Endothelial cell of umbilical vein (primary cell): ENCODE results near the gene EPHA10. TPM values are rescaled to one million over a fixed set of nuclear protein-coding genes. Genes with fewer than 3 reads are reported as not detected.

ENCODE experiments used
- BruUV-seq: library from RNA; stranded (reverse); fragments of 400-500 nt; replicated peaks from 2 replicates; lab custom pipeline; 2021; lab: Mats Ljungman, UMichigan
- CTCF ChIA-PET: fragments of 300-600, 350-600 bp; sonication (Branson Sonifier 250); formaldehyde crosslinking; loops from one replicate; lab custom pipeline; 2021; ENCODE audit warnings: antibody characterized with exemption, inconsistent platforms; lab: Charles Lee
- POLR2A ChIA-PET: fragments of 300-600, 350-600 bp; sonication (Branson Sonifier 250); formaldehyde crosslinking; loops from one replicate; lab custom pipeline; 2021; ENCODE audit warnings: antibody characterized with exemption, inconsistent platforms; lab: Charles Lee
- DNase-seq: peaks from one replicate; pipeline ENCODE4 v3.0.0-alpha.2; 2011; ENCODE audit warnings: low read depth, low spot score
- FAIRE-seq: peaks from 2 replicates; lab custom pipeline; 2011; peaks lifted over from hg19 to GRCh38; lab: Jason Lieb, UNC
- H2AFZ ChIP-seq: 2 replicates; pipeline ENCODE4 v1.6.0; 2012; ENCODE audit warnings: low read depth, low read length, control low read depth, inconsistent platforms
- H3K27ac ChIP-seq: 2 replicates; pipeline ENCODE4 v1.5.1; 2011; ENCODE audit warnings: low read depth, mild to moderate bottlenecking, control low read depth, low read length, moderate library complexity; ENCODE audit not compliant: insufficient read depth
- H3K27me3 ChIP-seq, 2 experiments: 2 replicates each; pipeline versions ENCODE4 v1.6.0 to v1.6.1; 2011; ENCODE audit warnings: low read length in 2 of 2, mixed read lengths in 1 of 2; ENCODE audit not compliant: control insufficient read depth in 2 of 2, insufficient read depth in 2 of 2
- H3K36me3 ChIP-seq, 2 experiments: 2 replicates in 1 of 2; 3 replicates in 1 of 2; pipeline ENCODE4 v1.5.1; 2011; ENCODE audit warnings: low read length in 2 of 2, mild to moderate bottlenecking in 1 of 2, moderate library complexity in 1 of 2; ENCODE audit not compliant: control insufficient read depth in 2 of 2, insufficient read depth in 2 of 2; ENCODE audit errors: extremely low read depth in 1 of 2
- H3K4me1 ChIP-seq: 3 replicates; pipeline ENCODE4 v1.5.1; 2011; ENCODE audit warnings: mild to moderate bottlenecking, low read length; ENCODE audit not compliant: control insufficient read depth, insufficient read depth; ENCODE audit errors: extremely low read depth
- H3K4me2 ChIP-seq: 2 replicates; pipeline ENCODE4 v1.6.1; 2011; ENCODE audit warnings: low read length, control low read depth, mixed read lengths; ENCODE audit not compliant: insufficient read depth
- H3K4me3 ChIP-seq, 3 experiments: fragments of 200-600 bp in 1 of 3; sonication (generic), shearing (Covaris generic) in 1 of 3; replicated peaks in 1 of 3; 2 replicates each; pipeline ENCODE4 v1.5.1; 2011 to 2016; ENCODE audit warnings: control low read depth in 3 of 3, low read length in 3 of 3, mild to moderate bottlenecking in 2 of 3, inconsistent platforms in 1 of 3, low read depth in 1 of 3, moderate library complexity in 1 of 3; ENCODE audit not compliant: insufficient read depth in 1 of 3
- H3K79me2 ChIP-seq: 2 replicates; pipeline ENCODE4 v1.6.0; 2012; ENCODE audit warnings: low read length, inconsistent platforms; ENCODE audit not compliant: control insufficient read depth, insufficient read depth
- H3K9ac ChIP-seq: replicated peaks from 2 replicates; pipeline ENCODE3; 2011; ENCODE audit warnings: low read length, control low read depth; ENCODE audit not compliant: insufficient read depth; ENCODE audit errors: extremely low read depth
- H3K9me1 ChIP-seq: replicated peaks from 3 replicates; pipeline ENCODE4 v1.6.0; 2011; ENCODE audit warnings: mild to moderate bottlenecking, low read length; ENCODE audit not compliant: control insufficient read depth, insufficient read depth; ENCODE audit errors: extremely low read depth
- H3K9me3 ChIP-seq: replicated peaks from 2 replicates; pipeline ENCODE4 v1.5.1; 2012; ENCODE audit warnings: low read length, inconsistent platforms; ENCODE audit not compliant: control insufficient read depth, insufficient read depth
- H4K20me1 ChIP-seq: replicated peaks from 2 replicates; pipeline ENCODE3; 2011; ENCODE audit warnings: mild to moderate bottlenecking, low read length; ENCODE audit not compliant: control insufficient read depth, insufficient read depth; ENCODE audit errors: extremely low read depth
- CTCF ChIP-seq, 2 donors: IDR thresholded peaks; 1 replicate in 1 of 2; 2 replicates in 1 of 2; pipeline ENCODE4 v1.5.1; 2011; ENCODE audit warnings: low read length in 2 of 2, mild to moderate bottlenecking in 2 of 2, moderate library complexity in 2 of 2, control low read depth in 1 of 2, inconsistent platforms in 1 of 2, low read depth in 1 of 2; ENCODE audit not compliant: insufficient read depth in 1 of 2; ENCODE audit errors: extremely low read depth in 1 of 2
- EZH2 ChIP-seq: IDR thresholded peaks from 2 replicates; pipeline ENCODE4 v1.6.1; 2012; ENCODE audit warnings: borderline replicate concordance, low read depth, mild to moderate bottlenecking, moderate library complexity, low read length, inconsistent platforms; ENCODE audit not compliant: severe bottlenecking
- FOS ChIP-seq: IDR thresholded peaks from 2 replicates; pipeline ENCODE4 v1.6.1; 2011; ENCODE audit warnings: mild to moderate bottlenecking, low read length, moderate library complexity, borderline replicate concordance; ENCODE audit not compliant: insufficient read depth
- GATA2 ChIP-seq: IDR thresholded peaks from 2 replicates; pipeline ENCODE4 v1.7.0; 2011; ENCODE audit warnings: low read depth, mild to moderate bottlenecking, moderate library complexity, mixed read lengths, low read length; ENCODE audit not compliant: insufficient read length, insufficient read depth
- JUN ChIP-seq: IDR thresholded peaks from 2 replicates; pipeline ENCODE4 v1.6.1; 2011; ENCODE audit warnings: borderline replicate concordance, low read depth; ENCODE audit not compliant: insufficient read length, insufficient read depth
- MAX ChIP-seq: IDR thresholded peaks from 2 replicates; pipeline ENCODE4 v1.6.1; 2011; ENCODE audit not compliant: insufficient read depth, insufficient read length
- MYC ChIP-seq: IDR thresholded peaks from one replicate; pipeline ENCODE4 v1.6.1; 2011; ENCODE audit warnings: mild to moderate bottlenecking, low read depth, low read length
- POLR2A ChIP-seq: IDR thresholded peaks from 2 replicates; pipeline ENCODE4 v1.6.1; 2012; ENCODE audit warnings: low read depth, mild to moderate bottlenecking, control low read depth, low read length
- dilution Hi-C: fragments of 300-500 bp; cut with MboI; formaldehyde crosslinking; loops from one replicate; pipeline ENCODE4 v1.15.0; 2019; ENCODE audit warnings: low sequenced_read_pairs; ENCODE audit not compliant: extremely low pct_ligation_motif_present
- intact Hi-C: fragments of 100-400 bp; cut with micrococcal nuclease; formaldehyde crosslinking; loops from one replicate; pipeline ENCODE4 v1.10.0; 2022
- polyA plus RNA-seq, 4 experiments: library from polyadenylated mRNA; depleted of rRNA in 3 of 4; stranded (reverse) in 3 of 4; unstranded in 1 of 4; fragments of >200 nt; gene quantifications; 2 replicates each; pipeline versions ENCODE4 v1.2.1 to v1.2.3, GENCODE V29; 2011 to 2012; ENCODE audit warnings: missing spikeins in 1 of 4
- total RNA-seq: library from RNA; stranded (reverse); gene quantifications from 2 replicates; pipeline ENCODE4 v1.2.3, GENCODE V29; 2021

The EPHA10 gene
- total and polyA plus RNA-seq, 2 donors (not counting 3 experiments of a cell fraction or from before 2014, with no cell fraction given): not detected

- H3K36me3 ChIP-seq: no peaks in the 10 kb centered on the region
- no peak overlapping the region for H3K4me2 ChIP-seq
- peaks cover 2% of the 10 kb centered on the region for H3K4me1 ChIP-seq
- H4K20me1 ChIP-seq: no peaks in the 10 kb centered on the region
- dilution Hi-C loops: no loop called here
- POLR2A ChIA-PET: no interaction called here
- TF ChIP-seq EZH2 (no peak), MYC (no peak), MAX (no peak), CTCF (IDR thresholded peaks at IDR 0.05; ENCODE audit: extremely low read depth in 1 of 2, insufficient read depth in 1 of 2, low read depth in 1 of 2, low read length in 2 of 2) (no peak), FOS (no peak), GATA2 (no peak), POLR2A (no peak), JUN (no peak)
- DNase-seq: peak; percentile 24
- H3K9me3 ChIP-seq: no peaks in the 10 kb centered on the region
- no peak overlapping the region for H2AFZ ChIP-seq
- FAIRE-seq: no peak
- CTCF ChIA-PET: no interaction called here
- no peak overlapping the region for H3K9ac ChIP-seq
- peaks cover 7 to 16% of the 10 kb centered on the region in 2 experiments for H3K27me3 ChIP-seq
- H3K4me3 ChIP-seq: no peak overlapping the region
- intact Hi-C loops: no loop called here
- BruUV-seq: no TSS peak
- H3K79me2 ChIP-seq: no peaks in the 10 kb centered on the region
- no peaks in the 10 kb centered on the region for H3K9me1 ChIP-seq
- no peak overlapping the region for H3K27ac ChIP-seq
Observed at GRCh38 chr1:37795340-37796125, 30.6 kb upstream of the EPHA10 start.
